Esophagus squamous epithelium (tissue), 4 donors: ENCODE data around the gene HSD17B4.
"Not testable (repeated sequence)": the region's sequence is repeated elsewhere in the genome, so short reads cannot be mapped to it uniquely, and the experiment has no call there.

ENCODE experiments used
- POLR2A ChIP-seq, 4 donors: fragments of 450-650 bp; IDR thresholded peaks; one replicate each; pipeline ENCODE4 v1.6.1; 2017; ENCODE audit warnings: antibody characterized with exemption in 4 of 4, mild to moderate bottlenecking in 4 of 4, moderate library complexity in 3 of 4
- TF ChIP-seq, protein P1 (sequence below), 6 experiments: fragments of 450-650 bp in 4 of 6; fragments of 200-600 bp in 2 of 6; sonication (generic) in 2 of 6; IDR thresholded peaks; one replicate each; pipeline ENCODE4 v1.5.1; 2016 to 2019; ENCODE audit warnings: antibody characterized with exemption in 6 of 6, mild to moderate bottlenecking in 4 of 6, moderate library complexity in 4 of 6

DNA sequence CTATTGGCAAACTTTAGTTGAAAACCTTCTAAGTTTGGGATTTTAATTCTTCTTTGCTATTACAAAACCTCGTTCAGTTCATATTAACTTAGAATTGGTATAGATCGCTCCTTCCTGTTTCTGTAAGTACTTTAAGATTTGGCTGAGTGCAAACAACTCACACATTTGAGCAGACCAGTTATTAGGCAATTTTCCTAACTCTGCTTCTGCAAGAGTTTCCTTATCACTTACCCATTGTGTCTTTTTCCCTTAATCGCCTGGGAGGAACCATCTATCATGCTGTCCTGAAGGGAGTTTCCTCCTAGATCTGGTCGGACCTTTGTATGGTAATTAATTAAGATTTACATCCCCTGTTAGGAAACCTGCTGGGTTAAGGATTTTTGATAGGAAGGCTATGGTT lies 24.7 kb upstream of the HSD17B4 start:
- TF ChIP-seq, protein P1, sequence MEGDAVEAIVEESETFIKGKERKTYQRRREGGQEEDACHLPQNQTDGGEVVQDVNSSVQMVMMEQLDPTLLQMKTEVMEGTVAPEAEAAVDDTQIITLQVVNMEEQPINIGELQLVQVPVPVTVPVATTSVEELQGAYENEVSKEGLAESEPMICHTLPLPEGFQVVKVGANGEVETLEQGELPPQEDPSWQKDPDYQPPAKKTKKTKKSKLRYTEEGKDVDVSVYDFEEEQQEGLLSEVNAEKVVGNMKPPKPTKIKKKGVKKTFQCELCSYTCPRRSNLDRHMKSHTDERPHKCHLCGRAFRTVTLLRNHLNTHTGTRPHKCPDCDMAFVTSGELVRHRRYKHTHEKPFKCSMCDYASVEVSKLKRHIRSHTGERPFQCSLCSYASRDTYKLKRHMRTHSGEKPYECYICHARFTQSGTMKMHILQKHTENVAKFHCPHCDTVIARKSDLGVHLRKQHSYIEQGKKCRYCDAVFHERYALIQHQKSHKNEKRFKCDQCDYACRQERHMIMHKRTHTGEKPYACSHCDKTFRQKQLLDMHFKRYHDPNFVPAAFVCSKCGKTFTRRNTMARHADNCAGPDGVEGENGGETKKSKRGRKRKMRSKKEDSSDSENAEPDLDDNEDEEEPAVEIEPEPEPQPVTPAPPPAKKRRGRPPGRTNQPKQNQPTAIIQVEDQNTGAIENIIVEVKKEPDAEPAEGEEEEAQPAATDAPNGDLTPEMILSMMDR (IDR thresholded peaks at IDR 0.05): not testable (repeated sequence)
- not testable (repeated sequence) for TF ChIP-seq POLR2A (IDR thresholded peaks at IDR 0.05)
